Activated T-cell treated with anti-CD3 and anti-CD28 coated beads, Interleukin-2, amount 50 U/mL, for 72 hours (primary cell): Measurements from ENCODE around the gene RERE. TPM values are rescaled to one million over a fixed set of nuclear protein-coding genes. Genes with fewer than 3 reads are reported as not detected.
A peak's percentile ranks its signal among the peaks of the same experiment; 100 is the strongest.
"Not testable (repeated sequence)": the region's sequence is repeated elsewhere in the genome, so short reads cannot be mapped to it uniquely, and the experiment has no call there.

Experiments
- ATAC-seq, 2 donors: fragments of 150-1000 bp; cut with Tn5 transposase; replicated peaks in 1 of 2; 2 replicates each; pipeline ENCODE4 v1.10.0; 2021; ENCODE audit warnings: moderate library complexity in 2 of 2, mild to moderate bottlenecking in 1 of 2
- DNase-seq, 2 donors: peaks; one replicate each; pipeline ENCODE4 v3.0.0; 2021 to 2022; ENCODE audit warnings: mixed read lengths in 1 of 2
- H3K27ac Mint-ChIP-seq: one replicate; pipeline ENCODE4 v1.8.0; 2022; ENCODE audit warnings: mild to moderate bottlenecking, moderate library complexity, mixed read lengths
- H3K27me3 Mint-ChIP-seq: one replicate; pipeline ENCODE4 v1.8.0; 2022; ENCODE audit warnings: low read depth, mixed read lengths
- H3K36me3 Mint-ChIP-seq, 2 donors: one replicate each; pipeline ENCODE4 v1.8.0; 2022; ENCODE audit warnings: mixed read lengths in 2 of 2, mild to moderate bottlenecking in 1 of 2; ENCODE audit not compliant: insufficient read depth in 2 of 2
- H3K4me1 Mint-ChIP-seq: one replicate; pipeline ENCODE4 v1.8.0; 2022; ENCODE audit warnings: low read depth, mixed read lengths
- H3K4me3 Mint-ChIP-seq, 2 donors: one replicate each; pipeline ENCODE4 v1.8.0; 2022; ENCODE audit warnings: mild to moderate bottlenecking in 2 of 2, mixed read lengths in 2 of 2, moderate library complexity in 2 of 2
- H3K9me3 Mint-ChIP-seq, 2 donors: one replicate each; pipeline ENCODE4 v1.8.0; 2022; ENCODE audit warnings: mixed read lengths in 2 of 2
- total RNA-seq, 2 donors: library from RNA; stranded (reverse); gene quantifications; one replicate each; pipeline ENCODE4 v1.2.3, GENCODE V29; 2022

RERE gene
- total RNA-seq, 2 donors from 2014 or later = 98.7 to 105 TPM

- Mint-ChIP-seq H3K9me3 (no peaks in the 10 kb centered on the region), H3K4me1 (peaks cover 13% of the 10 kb centered on the region), H3K27ac (no peak overlapping the region), H3K36me3 (no peaks in the 10 kb centered on the region), H3K27me3 (no peaks in the 10 kb centered on the region), H3K4me3 (no peak overlapping the region)
- ATAC-seq (no peak), DNase-seq (no peak)
These were observed 8.6 kb upstream of the RERE start for GRCh38 chr1:8825985-8826481.

DNA sequence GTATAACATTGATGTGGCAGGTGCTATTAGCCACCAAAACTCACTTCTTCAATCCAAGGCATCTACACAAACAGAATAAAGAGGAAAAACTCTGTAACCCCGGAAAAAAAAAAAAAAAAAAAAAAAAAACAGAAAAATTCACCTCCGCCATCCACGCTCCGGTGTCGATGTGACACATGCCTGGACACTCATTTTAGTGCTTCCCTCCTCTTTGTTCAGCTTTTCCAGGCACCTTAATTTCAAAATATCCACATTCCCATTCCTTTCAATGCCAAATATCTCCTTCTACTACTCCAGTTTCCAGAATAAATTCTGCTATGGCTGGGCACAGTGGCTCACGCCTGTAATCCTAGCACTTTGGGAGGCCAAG is 5.8 kb upstream of the RERE start:
- H3K36me3 Mint-ChIP-seq = no peaks in the 10 kb centered on the region
- H3K9me3 Mint-ChIP-seq = no peaks in the 10 kb centered on the region
- peaks cover 3% of the 10 kb centered on the region for H3K4me1 Mint-ChIP-seq
- no peaks in the 10 kb centered on the region for H3K27me3 Mint-ChIP-seq
- no peak for DNase-seq
- no peak overlapping the region for H3K4me3 Mint-ChIP-seq
- no peak for ATAC-seq
- no peak overlapping the region for H3K27ac Mint-ChIP-seq

GRCh38 chr1:8822373-8823294 is 5.2 kb upstream of the RERE start:
- Mint-ChIP-seq H3K36me3 (no peaks in the 10 kb centered on the region), H3K4me3 (no peak overlapping the region), H3K4me1 (peaks cover 7% of the 10 kb centered on the region), H3K27me3 (no peaks in the 10 kb centered on the region), H3K27ac (no peak overlapping the region), H3K9me3 (no peaks in the 10 kb centered on the region)
- ATAC-seq (no peak), DNase-seq (no peak)

GRCh38 chr1:8821084-8821483 is 3.6 kb upstream of the RERE start:
- H3K9me3 Mint-ChIP-seq = no peaks in the 10 kb centered on the region
- no peak overlapping the region for H3K27ac Mint-ChIP-seq
- H3K36me3 Mint-ChIP-seq = peaks cover 4 to 5% of the 10 kb centered on the region in 2 donors
- no peaks in the 10 kb centered on the region for H3K27me3 Mint-ChIP-seq
- DNase-seq (no peak), ATAC-seq (no peak)
- no peak overlapping the region for H3K4me3 Mint-ChIP-seq
- H3K4me1 Mint-ChIP-seq = peaks cover 16% of the 10 kb centered on the region

DNA sequence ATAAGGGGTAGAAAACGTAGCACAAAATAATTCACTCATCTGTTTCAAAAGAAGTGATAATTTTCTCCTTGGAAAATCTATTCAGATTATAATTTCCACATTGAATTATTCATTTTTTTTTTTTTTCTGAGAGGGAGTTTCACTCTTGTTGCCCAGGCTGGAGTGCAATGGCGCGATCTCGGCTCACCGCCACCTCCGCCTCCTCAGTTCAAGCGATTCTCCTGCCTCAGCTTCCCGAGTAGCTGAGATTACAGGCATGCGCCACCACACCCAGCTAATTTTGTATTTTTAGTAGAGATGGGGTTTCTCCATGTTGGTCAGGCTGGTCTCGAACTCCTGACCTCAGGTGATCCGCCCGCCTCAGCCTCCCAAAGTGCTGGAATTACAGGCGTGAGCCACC is 1.3 kb upstream of the RERE start:
- ATAC-seq, H3K36me3 Mint-ChIP-seq, DNase-seq, H3K27me3 Mint-ChIP-seq, H3K9me3 Mint-ChIP-seq, H3K27ac Mint-ChIP-seq: not testable (repeated sequence)
- Mint-ChIP-seq H3K4me1 (peaks cover 39% of the 10 kb centered on the region), H3K4me3 (peak overlapping the region; percentile 91 to 99)

DNA sequence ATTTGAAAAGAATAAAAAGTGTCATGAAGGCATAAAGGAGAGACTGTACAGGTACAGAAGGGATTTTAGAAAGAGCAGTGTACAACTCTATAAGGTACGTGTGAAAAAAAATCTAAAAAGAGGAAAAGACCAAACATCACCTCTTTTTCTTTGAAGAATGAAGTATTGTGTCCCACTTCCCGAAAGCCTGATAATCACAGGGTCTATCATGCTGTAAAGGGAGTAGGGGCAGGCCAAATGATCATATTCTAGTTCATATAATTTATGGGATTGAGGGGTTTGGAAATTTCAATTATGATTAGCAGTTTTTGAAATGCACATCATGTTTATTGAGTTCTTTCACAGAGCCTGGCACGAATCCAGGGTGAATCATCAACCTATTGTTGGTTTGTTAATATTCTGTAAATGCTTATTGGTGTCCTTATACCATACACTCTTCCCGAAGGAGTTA is 910 bp upstream of the RERE start:
- Mint-ChIP-seq H3K27ac (peak overlapping the region; percentile 95), H3K9me3 (no peaks in the 10 kb centered on the region), H3K27me3 (no peaks in the 10 kb centered on the region), H3K36me3 (peaks cover 4 to 5% of the 10 kb centered on the region in 2 donors), H3K4me1 (peaks cover 43% of the 10 kb centered on the region), H3K4me3 (peak overlapping the region; percentile 91 to 99)
- no peak for ATAC-seq
- DNase-seq = no peak

DNA sequence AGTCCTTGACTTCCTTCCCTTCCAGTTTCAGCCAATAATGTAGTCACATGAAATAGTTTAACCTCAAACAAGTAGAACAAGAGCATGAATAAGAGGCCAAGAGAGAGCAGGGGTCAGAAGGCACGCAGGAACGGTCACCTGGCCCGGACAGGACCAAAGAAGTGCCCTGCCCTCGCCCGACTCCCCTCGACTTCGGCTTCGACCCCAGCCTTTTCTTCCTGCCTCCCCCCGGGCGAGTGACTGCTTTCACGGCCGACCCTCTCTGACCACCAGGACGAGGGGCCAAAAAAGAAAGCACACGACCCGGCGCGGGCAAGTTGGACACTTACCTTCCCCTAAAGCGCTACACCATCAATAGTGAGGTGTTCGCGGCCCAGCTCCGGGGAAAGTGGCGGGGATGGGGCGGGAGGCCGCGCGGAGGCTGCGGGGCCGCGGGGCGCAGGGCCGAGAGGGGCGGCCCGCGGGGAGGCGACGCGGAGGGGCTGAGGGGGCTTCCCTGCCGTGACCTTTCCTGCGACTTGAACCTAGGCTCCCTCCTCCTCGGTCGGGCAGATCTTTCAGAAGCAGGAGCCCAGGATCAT is 519 bp downstream of the RERE start:
- peak overlapping the region; percentile 99 for H3K27ac Mint-ChIP-seq
- peaks cover 4 to 5% of the 10 kb centered on the region in 2 donors for H3K36me3 Mint-ChIP-seq
- H3K27me3 Mint-ChIP-seq = no peaks in the 10 kb centered on the region
- ATAC-seq (peak; percentile 16 to 28), DNase-seq (peak; percentile 17 to 31)
- peaks cover 52% of the 10 kb centered on the region for H3K4me1 Mint-ChIP-seq
- H3K4me3 Mint-ChIP-seq = peak overlapping the region; percentile 90 to 96
- no peaks in the 10 kb centered on the region for H3K9me3 Mint-ChIP-seq

DNA sequence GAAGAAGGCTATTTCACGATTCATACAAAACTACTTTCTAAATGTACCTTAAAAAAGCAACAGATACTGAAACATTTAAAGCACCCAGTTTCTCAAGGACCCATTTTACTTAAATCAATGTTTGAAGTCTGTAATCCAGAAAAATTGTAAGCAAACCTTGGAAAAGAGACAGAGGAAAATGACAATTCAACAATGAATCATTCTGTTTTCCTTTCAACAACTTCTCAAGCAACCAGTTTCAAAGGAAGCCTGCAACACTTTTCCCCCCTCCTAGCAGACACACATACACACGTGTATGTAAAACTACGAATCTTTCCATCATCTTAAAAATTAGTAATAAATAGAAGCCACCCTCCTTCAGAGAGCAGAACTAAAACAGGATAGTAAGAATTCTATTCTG is 1.2 kb downstream of the RERE start:
- no peak for DNase-seq
- H3K4me1 Mint-ChIP-seq = peaks cover 52% of the 10 kb centered on the region

GRCh38 chr1:8815582-8816151 is 1.8 kb downstream of the RERE start:
- Mint-ChIP-seq H3K9me3 (no peaks in the 10 kb centered on the region), H3K36me3 (peaks cover 4 to 5% of the 10 kb centered on the region in 2 donors), H3K4me3 (peak overlapping the region; percentile 90 to 96), H3K27me3 (no peaks in the 10 kb centered on the region), H3K27ac (peak overlapping the region; percentile 89), H3K4me1 (peaks cover 52% of the 10 kb centered on the region)
- DNase-seq = no peak
- no peak for ATAC-seq

More for the DNA sequence above, 1.2 kb downstream of the RERE start:
- H3K4me3 Mint-ChIP-seq = peak overlapping the region; percentile 90 to 96
- H3K27me3 Mint-ChIP-seq = no peaks in the 10 kb centered on the region
- no peak for ATAC-seq
- H3K27ac Mint-ChIP-seq = peak overlapping the region; percentile 89
- no peaks in the 10 kb centered on the region for H3K9me3 Mint-ChIP-seq
- H3K36me3 Mint-ChIP-seq = peaks cover 4 to 5% of the 10 kb centered on the region in 2 donors

- H3K4me1 Mint-ChIP-seq = peaks cover 52% of the 10 kb centered on the region
- H3K9me3 Mint-ChIP-seq = no peaks in the 10 kb centered on the region
- peaks cover 4 to 5% of the 10 kb centered on the region in 2 donors for H3K36me3 Mint-ChIP-seq
- peak overlapping the region; percentile 89 for H3K27ac Mint-ChIP-seq
- no peak for DNase-seq
- no peak for ATAC-seq
- H3K27me3 Mint-ChIP-seq = no peaks in the 10 kb centered on the region
- peak overlapping the region; percentile 90 to 96 for H3K4me3 Mint-ChIP-seq
These were observed 2.6 kb downstream of the RERE start for GRCh38 chr1:8814865-8815264.

GRCh38 chr1:8813991-8814390 is 3.4 kb downstream of the RERE start:
- Mint-ChIP-seq H3K4me1 (peaks cover 52% of the 10 kb centered on the region), H3K4me3 (peak overlapping the region; percentile 49 to 90)

GRCh38 chr1:8813016-8813763 is 4.2 kb downstream of the RERE start:
- DNase-seq (no peak), ATAC-seq (no peak)
- peaks cover 47% of the 10 kb centered on the region for H3K4me1 Mint-ChIP-seq

More at GRCh38 chr1:8813991-8814390, 3.4 kb downstream of the RERE start:
- Mint-ChIP-seq H3K9me3 (no peaks in the 10 kb centered on the region), H3K27ac (peak overlapping the region; percentile 89), H3K36me3 (peaks cover 4 to 5% of the 10 kb centered on the region in 2 donors), H3K27me3 (no peaks in the 10 kb centered on the region)
- DNase-seq = no peak
- ATAC-seq = no peak

More at GRCh38 chr1:8813016-8813763, 4.2 kb downstream of the RERE start:
- peak overlapping the region; percentile 49 to 90 for H3K4me3 Mint-ChIP-seq
- peaks cover 4 to 5% of the 10 kb centered on the region in 2 donors for H3K36me3 Mint-ChIP-seq
- no peaks in the 10 kb centered on the region for H3K27me3 Mint-ChIP-seq
- H3K9me3 Mint-ChIP-seq = no peaks in the 10 kb centered on the region
- H3K27ac Mint-ChIP-seq = peak overlapping the region; percentile 25
